MM.1S (cell line): ENCODE data around the gene VSIG4.
"Not testable (repeated sequence)": the region's sequence is repeated elsewhere in the genome, so short reads cannot be mapped to it uniquely, and the experiment has no call there.

Source experiments
- DNase-seq: peaks from one replicate; pipeline ENCODE4 v3.0.0-alpha.2; 2015
- H2AFZ ChIP-seq: fragments of 300-600 bp; sonication (generic); 2 replicates; pipeline ENCODE4 v1.6.0; 2016; ENCODE audit warnings: antibody characterized with exemption, low read length
- H3F3A ChIP-seq: fragments of 300-600 bp; sonication (generic); 2 replicates; pipeline ENCODE4 v1.6.1; 2016; ENCODE audit warnings: mild to moderate bottlenecking, antibody characterized with exemption, low read length, moderate library complexity, mixed read lengths; ENCODE audit not compliant: insufficient read depth
- H3K27ac ChIP-seq: fragments of 300-600 bp; sonication (generic); 2 replicates; pipeline ENCODE4 v1.5.1; 2016; ENCODE audit warnings: mild to moderate bottlenecking, low read length
- H3K27me3 ChIP-seq: fragments of 300-600 bp; sonication (generic); replicated peaks from 2 replicates; pipeline ENCODE4 v1.6.0; 2016; ENCODE audit warnings: low read length; ENCODE audit not compliant: insufficient read depth
- H3K36me3 ChIP-seq: fragments of 300-600 bp; sonication (generic); replicated peaks from 2 replicates; pipeline ENCODE4 v1.6.1; 2016; ENCODE audit warnings: mild to moderate bottlenecking, low read length, mixed read lengths; ENCODE audit not compliant: insufficient read depth
- H3K4me1 ChIP-seq: fragments of 300-600 bp; sonication (generic); 2 replicates; pipeline ENCODE4 v1.6.1; 2016; ENCODE audit warnings: low read length, mixed read lengths
- H3K4me2 ChIP-seq: fragments of 300-600 bp; sonication (generic); 2 replicates; pipeline ENCODE4 v1.6.0; 2016; ENCODE audit warnings: low read depth, low read length
- H3K4me3 ChIP-seq: fragments of 300-600 bp; sonication (generic); 2 replicates; pipeline ENCODE4 v1.5.1; 2016; ENCODE audit warnings: low read length, mixed read lengths
- H3K79me2 ChIP-seq: fragments of 300-600 bp; sonication (generic); 2 replicates; pipeline ENCODE4 v1.6.1; 2016; ENCODE audit warnings: mixed run types, low read length, mixed read lengths
- H3K9ac ChIP-seq: fragments of 300-600 bp; sonication (generic); 2 replicates; pipeline ENCODE4 v1.6.1; 2016; ENCODE audit warnings: low read length, mixed read lengths
- H3K9me2 ChIP-seq: fragments of 300-600 bp; sonication (generic); replicated peaks from 2 replicates; pipeline ENCODE4 v1.6.1; 2016; ENCODE audit warnings: mild to moderate bottlenecking, low read length, mixed read lengths; ENCODE audit not compliant: insufficient read depth
- H3K9me3 ChIP-seq: fragments of 300-600 bp; sonication (generic); replicated peaks from 2 replicates; pipeline ENCODE4 v1.6.1; 2016; ENCODE audit warnings: mild to moderate bottlenecking, low read length, mixed read lengths; ENCODE audit not compliant: insufficient read depth
- H4K20me1 ChIP-seq: fragments of 300-600 bp; sonication (generic); 2 replicates; pipeline ENCODE4 v1.6.1; 2016; ENCODE audit warnings: mild to moderate bottlenecking, low read length, moderate library complexity, mixed read lengths; ENCODE audit not compliant: insufficient read depth
- EZH2 ChIP-seq: fragments of 300-600 bp; sonication (generic); optimal IDR thresholded peaks from 2 replicates; pipeline ENCODE3; 2017; ENCODE audit warnings: low read depth, mild to moderate bottlenecking, antibody characterized with exemption, low read length, mixed read lengths
- EZH2phosphoT487 ChIP-seq: fragments of 300-600 bp; sonication (generic); IDR thresholded peaks from 2 replicates; pipeline ENCODE4 v1.6.1; 2018; ENCODE audit warnings: antibody characterized with exemption, low read length
- TF ChIP-seq, protein P1 (sequence below): fragments of 300-600 bp; sonication (generic); IDR thresholded peaks from 2 replicates; pipeline ENCODE4 v1.5.1; 2016; ENCODE audit warnings: antibody characterized with exemption, low read length, mixed read lengths

The VSIG4 gene

DNA sequence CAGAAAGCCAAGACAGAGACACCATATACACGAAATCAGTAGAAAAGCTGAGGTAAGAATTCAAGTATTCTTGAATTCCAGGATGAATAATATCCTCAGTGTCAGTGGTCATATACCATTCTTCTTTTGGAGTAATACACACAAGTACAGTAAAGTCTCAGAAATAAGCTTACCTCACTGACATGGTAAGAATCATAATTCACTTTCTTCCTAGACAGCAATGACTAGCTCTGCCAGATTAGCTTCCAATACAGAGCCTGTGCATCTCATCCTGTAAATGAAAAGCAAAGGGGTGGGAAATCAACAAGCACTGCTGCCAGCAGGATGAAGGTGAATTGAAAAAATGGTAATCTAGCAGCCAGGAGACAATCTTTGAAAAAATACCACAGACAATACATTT is 31.2 kb upstream of the VSIG4 start:
- Histone ChIP-seq H3K9me2 (no peaks in the 10 kb centered on the region), H3K36me3 (no peaks in the 10 kb centered on the region), H3K79me2 (no peaks in the 10 kb centered on the region), H3K4me1 (no peaks in the 10 kb centered on the region), H3K9me3 (no peaks in the 10 kb centered on the region), H3K9ac (no peak overlapping the region), H4K20me1 (no peaks in the 10 kb centered on the region), H3K4me2 (no peak overlapping the region), H3K4me3 (no peak overlapping the region), H3K27me3 (no peaks in the 10 kb centered on the region), H2AFZ (no peak overlapping the region), H3K27ac (no peak overlapping the region), H3F3A (no peaks in the 10 kb centered on the region)
- no peak for DNase-seq
- TF ChIP-seq EZH2phosphoT487 (no peak), EZH2 (no peak)
- TF ChIP-seq, protein P1, sequence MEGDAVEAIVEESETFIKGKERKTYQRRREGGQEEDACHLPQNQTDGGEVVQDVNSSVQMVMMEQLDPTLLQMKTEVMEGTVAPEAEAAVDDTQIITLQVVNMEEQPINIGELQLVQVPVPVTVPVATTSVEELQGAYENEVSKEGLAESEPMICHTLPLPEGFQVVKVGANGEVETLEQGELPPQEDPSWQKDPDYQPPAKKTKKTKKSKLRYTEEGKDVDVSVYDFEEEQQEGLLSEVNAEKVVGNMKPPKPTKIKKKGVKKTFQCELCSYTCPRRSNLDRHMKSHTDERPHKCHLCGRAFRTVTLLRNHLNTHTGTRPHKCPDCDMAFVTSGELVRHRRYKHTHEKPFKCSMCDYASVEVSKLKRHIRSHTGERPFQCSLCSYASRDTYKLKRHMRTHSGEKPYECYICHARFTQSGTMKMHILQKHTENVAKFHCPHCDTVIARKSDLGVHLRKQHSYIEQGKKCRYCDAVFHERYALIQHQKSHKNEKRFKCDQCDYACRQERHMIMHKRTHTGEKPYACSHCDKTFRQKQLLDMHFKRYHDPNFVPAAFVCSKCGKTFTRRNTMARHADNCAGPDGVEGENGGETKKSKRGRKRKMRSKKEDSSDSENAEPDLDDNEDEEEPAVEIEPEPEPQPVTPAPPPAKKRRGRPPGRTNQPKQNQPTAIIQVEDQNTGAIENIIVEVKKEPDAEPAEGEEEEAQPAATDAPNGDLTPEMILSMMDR, result no peak

DNA sequence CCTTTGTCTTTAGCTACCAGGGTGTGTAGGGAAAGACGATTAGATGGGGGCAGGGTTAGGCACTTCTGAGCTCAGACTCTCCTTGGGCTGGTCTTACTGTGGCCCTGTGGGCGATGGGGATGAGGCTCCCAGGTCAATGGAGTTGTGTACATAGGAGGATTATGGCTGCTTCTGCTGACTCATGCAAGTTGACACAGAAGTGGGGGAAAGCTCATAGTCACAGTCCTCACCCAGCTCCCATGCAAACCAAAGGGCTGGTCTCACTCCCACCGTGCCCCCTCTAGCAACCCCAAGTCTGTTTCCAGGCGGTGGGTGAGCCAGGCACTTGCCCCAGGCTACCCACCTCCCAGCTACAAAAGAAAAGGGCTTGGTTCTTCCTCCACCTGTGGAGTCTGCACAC is 24.4 kb upstream of the VSIG4 start:
- TF ChIP-seq, protein P1, result no peak
- TF ChIP-seq EZH2 (no peak), EZH2phosphoT487 (no peak)
- H2AFZ ChIP-seq, result no peak overlapping the region
- H3K9me2 ChIP-seq, result no peaks in the 10 kb centered on the region
- H3F3A ChIP-seq, result no peaks in the 10 kb centered on the region
- no peak overlapping the region for H3K4me2 ChIP-seq
- H3K27me3 ChIP-seq, result no peaks in the 10 kb centered on the region
- H3K4me1 ChIP-seq, result no peaks in the 10 kb centered on the region
- H3K4me3 ChIP-seq, result no peak overlapping the region
- H4K20me1 ChIP-seq, result no peaks in the 10 kb centered on the region
- H3K9ac ChIP-seq, result no peak overlapping the region
- H3K36me3 ChIP-seq, result no peaks in the 10 kb centered on the region
- H3K9me3 ChIP-seq, result no peaks in the 10 kb centered on the region
- no peak overlapping the region for H3K27ac ChIP-seq
- no peak for DNase-seq
- H3K79me2 ChIP-seq, result no peaks in the 10 kb centered on the region

DNA sequence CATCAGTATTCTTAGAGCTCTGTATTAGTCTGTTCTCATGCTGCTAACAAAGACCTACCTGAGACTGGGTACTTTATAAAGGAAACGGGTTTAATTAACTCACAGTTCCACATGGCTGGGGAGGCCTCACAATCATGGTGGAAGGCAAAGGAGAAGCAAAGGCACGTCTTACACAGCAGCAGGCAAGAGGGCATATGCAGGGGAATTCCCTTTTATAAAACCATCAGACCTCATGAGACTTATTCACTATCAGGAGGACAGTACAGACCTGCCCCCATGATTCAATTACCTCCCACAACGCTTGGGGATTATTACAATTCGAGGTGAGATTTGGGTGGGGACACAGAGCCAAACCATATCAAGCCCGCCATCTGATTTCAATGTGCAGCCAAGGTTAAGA is 17.1 kb upstream of the VSIG4 start:
- H3K4me1 ChIP-seq, H3F3A ChIP-seq, H3K9me3 ChIP-seq, H3K79me2 ChIP-seq, H4K20me1 ChIP-seq, H3K4me3 ChIP-seq, H3K9me2 ChIP-seq, H3K9ac ChIP-seq, H3K36me3 ChIP-seq, H3K4me2 ChIP-seq, H2AFZ ChIP-seq, H3K27me3 ChIP-seq, H3K27ac ChIP-seq, DNase-seq: not testable (repeated sequence)

GRCh38 chrX:66054978-66055377 is 15.1 kb upstream of the VSIG4 start:
- Histone ChIP-seq H3K79me2 (no peaks in the 10 kb centered on the region), H3K9ac (no peak overlapping the region), H3K36me3 (no peaks in the 10 kb centered on the region), H3K9me3 (no peaks in the 10 kb centered on the region), H3K9me2 (no peaks in the 10 kb centered on the region), H4K20me1 (no peaks in the 10 kb centered on the region), H3F3A (no peaks in the 10 kb centered on the region), H3K27ac (no peak overlapping the region), H2AFZ (no peak overlapping the region), H3K27me3 (no peaks in the 10 kb centered on the region), H3K4me2 (no peak overlapping the region), H3K4me3 (no peak overlapping the region), H3K4me1 (peaks cover 7% of the 10 kb centered on the region; the same call in 1 of the 2 replicates)
- no peak for DNase-seq
- TF ChIP-seq, protein P1, result no peak
- no peak for TF ChIP-seq EZH2
- TF ChIP-seq EZH2phosphoT487, result no peak
